T-cell (primary cell): ENCODE measurements around the gene C11orf98. TPM values are rescaled to one million over a fixed set of nuclear protein-coding genes. Genes with fewer than 3 reads are reported as not detected.

Experiments used
- ATAC-seq, 4 experiments: fragments of 200-7000 bp in 3 of 4; fragments of 150-1000 bp in 1 of 4; cut with Tn5 transposase; replicated peaks in 1 of 4; 1 replicate in 3 of 4; 2 replicates in 1 of 4; pipeline ENCODE4 v1.10.0; 2021; ENCODE audit warnings: moderate library complexity in 3 of 4, mild to moderate bottlenecking in 2 of 4, moderate number of reproducible peaks in 1 of 4
- CTCF ChIA-PET, 2 donors: fragments of 300-600 bp; sonication (Branson Sonifier 250); formaldehyde crosslinking; loops; one replicate each; lab custom pipeline; 2022; ENCODE audit warnings: antibody characterized with exemption in 2 of 2; lab: Charles Lee
- POLR2A ChIA-PET, 2 donors: fragments of 300-600 bp; sonication (Branson Sonifier 250); formaldehyde crosslinking; loops; one replicate each; lab custom pipeline; 2022; ENCODE audit warnings: antibody characterized with exemption in 2 of 2; lab: Charles Lee
- DNase-seq, 35 experiments: peaks; one replicate each; pipeline versions ENCODE4 v3.0.0 to v3.0.0-alpha.2; 2013 to 2023
- H3K27ac ChIP-seq: one replicate; pipeline ENCODE4 v1.5.1; 2013; ENCODE audit warnings: low read length
- H3K27me3 ChIP-seq, 2 experiments: replicated peaks in 1 of 2; 1 replicate in 1 of 2; 2 replicates in 1 of 2; pipeline versions ENCODE4 v1.6.1 to v1.7.0; 2013; ENCODE audit warnings: low read length in 1 of 2, mixed read lengths in 1 of 2; ENCODE audit not compliant: control insufficient read depth in 2 of 2, insufficient read depth in 2 of 2; ENCODE audit errors: extremely low read depth in 1 of 2
- H3K36me3 ChIP-seq, 2 donors: 1 replicate in 1 of 2; 2 replicates in 1 of 2; pipeline versions ENCODE4 v1.6.1 to v1.7.0; 2013; ENCODE audit warnings: low read length in 1 of 2; ENCODE audit not compliant: control insufficient read depth in 2 of 2, insufficient read depth in 1 of 2; ENCODE audit errors: extremely low read depth in 1 of 2
- H3K4me1 ChIP-seq, 2 experiments: 1 replicate in 1 of 2; 2 replicates in 1 of 2; pipeline versions ENCODE4 v1.6.1 to v1.7.0; 2013; ENCODE audit warnings: low read length in 2 of 2, mixed read lengths in 1 of 2; ENCODE audit not compliant: insufficient read depth in 2 of 2, control insufficient read depth in 1 of 2; ENCODE audit errors: extremely low read depth in 1 of 2
- H3K4me3 ChIP-seq, 2 donors: 1 replicate in 1 of 2; 2 replicates in 1 of 2; pipeline versions ENCODE4 v1.5.1 to v1.7.0; 2013; ENCODE audit warnings: mild to moderate bottlenecking in 2 of 2, low read length in 1 of 2, moderate library complexity in 1 of 2; ENCODE audit not compliant: control insufficient read depth in 1 of 2; ENCODE audit errors: extremely low read depth in 1 of 2
- H3K9me3 ChIP-seq: 2 replicates; pipeline ENCODE4 v1.7.0; 2013
- H3K27ac Mint-ChIP-seq, 2 donors: one replicate each; pipeline ENCODE4 v1.8.0; 2020 to 2021; ENCODE audit warnings: mild to moderate bottlenecking in 2 of 2, mixed read lengths in 2 of 2
- H3K27me3 Mint-ChIP-seq, 2 donors: one replicate each; pipeline ENCODE4 v1.8.0; 2021 to 2022; ENCODE audit warnings: mixed read lengths in 2 of 2
- H3K36me3 Mint-ChIP-seq: one replicate; pipeline ENCODE4 v1.8.0; 2021; ENCODE audit warnings: mixed read lengths
- H3K4me1 Mint-ChIP-seq, 3 donors: one replicate each; pipeline ENCODE4 v1.8.0; 2020 to 2022; ENCODE audit warnings: mixed read lengths in 3 of 3, mild to moderate bottlenecking in 1 of 3
- H3K4me3 Mint-ChIP-seq, 3 donors: one replicate each; pipeline ENCODE4 v1.8.0; 2020 to 2022; ENCODE audit warnings: mild to moderate bottlenecking in 3 of 3, mixed read lengths in 3 of 3, moderate library complexity in 3 of 3
- H3K9me3 Mint-ChIP-seq, 3 donors: one replicate each; pipeline ENCODE4 v1.8.0; 2020 to 2022; ENCODE audit warnings: mixed read lengths in 3 of 3
- WGBS: methylation state at CpG from one replicate; pipeline ENCODE4 v1.1.5; 2013; ENCODE audit warnings: missing lambda C conversion rate; ENCODE audit not compliant: insufficient coverage; 5-methylcytosine and 5-hydroxymethylcytosine counted together
- total RNA-seq, 35 experiments: library from RNA in 6 of 35; stranded (reverse) in 6 of 35; fragments of 120-200 nt in 1 of 35; gene quantifications; one replicate each; pipeline versions ENCODE4 v1.2.1 to v1.2.4 and lab custom pipeline; 2013 to 2026

The C11orf98 gene
- total RNA-seq, 5 donors from 2014 or later (not counting 1 experiment from before 2014, with no cell fraction given) = 28.3 to 62.6 (median 54.8) TPM

DNA sequence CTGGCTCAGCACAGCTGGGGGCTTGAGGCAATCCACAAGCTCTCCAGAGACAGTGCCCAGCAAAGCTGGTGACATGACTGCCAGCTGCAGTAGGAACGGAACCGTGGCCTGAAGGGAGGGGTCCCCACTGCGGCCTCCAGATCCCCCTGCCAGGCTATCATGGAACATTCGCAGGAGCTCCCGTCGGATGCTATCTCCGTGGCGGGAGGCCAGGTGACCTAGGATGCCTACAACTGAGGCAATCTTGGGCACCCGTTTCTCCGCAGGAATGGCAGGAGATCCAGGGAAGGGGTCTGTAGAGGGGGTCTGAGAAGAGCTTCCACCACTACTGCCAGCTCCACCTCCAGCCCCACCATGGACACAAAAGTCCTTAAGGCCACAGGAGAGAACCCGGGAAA is 16.0 kb downstream of the C11orf98 start:
- POLR2A ChIA-PET = interaction anchor here (0.6 to 1.2 kb wide), 5 partner anchors 11 to 75 kb away, joined by 3 to 6 read pairs (median 3); partner anchors contain the start of genes C11orf98 (in 1 of the 2), CSKMT (in 1 of the 2) and EEF1G (in 1 of the 2)
- Histone ChIP-seq H3K4me1 (peaks cover 16 to 65% of the 10 kb centered on the region in 2 experiments), H3K9me3 (no peaks in the 10 kb centered on the region), H3K36me3 (peaks cover 9 to 33% of the 10 kb centered on the region in 2 donors), H3K27ac (no peak overlapping the region), H3K27me3 (no peaks in the 10 kb centered on the region), H3K4me3 (no peak overlapping the region)
- WGBS = 98% methylated on average over 6 of the region's 11 CpGs
- no peak for DNase-seq
- H3K27me3 Mint-ChIP-seq = no peaks in the 10 kb centered on the region
- CTCF ChIA-PET = no interaction called here
- H3K4me3 Mint-ChIP-seq = no peak overlapping the region
- peaks cover 7% of the 10 kb centered on the region for H3K36me3 Mint-ChIP-seq
- no peak for ATAC-seq
- H3K4me1 Mint-ChIP-seq = peaks cover 42 to 46% (median 43%) of the 10 kb centered on the region in 3 donors
- H3K27ac Mint-ChIP-seq = no peak overlapping the region
- no peaks in the 10 kb centered on the region for H3K9me3 Mint-ChIP-seq

GRCh38 chr11:62648185-62648966 is 16.6 kb downstream of the C11orf98 start:
- H3K4me3 Mint-ChIP-seq = no peak overlapping the region
- Histone ChIP-seq H3K4me1 (peaks cover 16 to 60% of the 10 kb centered on the region in 2 experiments), H3K27me3 (no peaks in the 10 kb centered on the region), H3K4me3 (no peak overlapping the region), H3K27ac (no peak overlapping the region), H3K36me3 (peaks cover 9 to 34% of the 10 kb centered on the region in 2 donors), H3K9me3 (no peaks in the 10 kb centered on the region)
- no peaks in the 10 kb centered on the region for H3K27me3 Mint-ChIP-seq
- ATAC-seq = no peak
- peaks cover 7% of the 10 kb centered on the region for H3K36me3 Mint-ChIP-seq
- no peaks in the 10 kb centered on the region for H3K9me3 Mint-ChIP-seq
- ChIA-PET POLR2A (interaction anchor here (0.8 to 1.2 kb wide), 2 partner anchors 26 to 75 kb away, joined by 3 read pairs; partner anchors contain the start of gene EEF1G (in 1 of the 2)), CTCF (no interaction called here)
- DNase-seq = no peak
- H3K27ac Mint-ChIP-seq = no peak overlapping the region
- peaks cover 38 to 42% (median 40%) of the 10 kb centered on the region in 3 donors for H3K4me1 Mint-ChIP-seq
- WGBS = 96% methylated on average over 18 of the region's 24 CpGs

DNA sequence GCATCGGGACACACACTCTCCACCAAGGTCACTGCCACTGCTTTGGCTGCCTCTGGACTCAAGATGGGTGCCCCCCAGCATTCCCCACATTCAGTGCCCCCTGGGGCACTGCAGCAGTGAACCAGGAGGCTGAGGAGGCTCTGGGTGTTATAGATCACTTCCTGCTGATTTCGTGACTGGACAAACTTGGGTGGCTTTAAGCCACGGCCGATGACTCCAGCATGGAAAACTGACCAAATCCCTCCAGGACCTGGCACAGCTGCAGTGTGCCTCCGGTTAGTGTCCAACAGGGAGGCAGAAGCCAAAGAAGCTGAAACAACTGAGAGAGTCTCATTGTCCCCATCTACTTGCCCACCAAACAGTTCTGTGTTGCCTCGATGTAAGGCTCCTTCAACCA is 17.4 kb downstream of the C11orf98 start:
- Mint-ChIP-seq H3K27me3 (no peaks in the 10 kb centered on the region), H3K9me3 (no peaks in the 10 kb centered on the region), H3K4me3 (no peak overlapping the region), H3K36me3 (peaks cover 7% of the 10 kb centered on the region), H3K4me1 (peaks cover 34 to 42% (median 40%) of the 10 kb centered on the region in 3 donors), H3K27ac (no peak overlapping the region)
- CTCF ChIA-PET = no interaction called here
- POLR2A ChIA-PET = interaction anchor here (1.2 to 2.4 kb wide), 2 partner anchors 17 to 25 kb away, joined by 3 to 34 read pairs; partner anchors contain the start of genes C11orf98 (in 1 of the 2) and CSKMT (in 1 of the 2)
- Histone ChIP-seq H3K9me3 (no peaks in the 10 kb centered on the region), H3K36me3 (peaks cover 9 to 37% of the 10 kb centered on the region in 2 donors), H3K27me3 (no peaks in the 10 kb centered on the region), H3K4me3 (no peak overlapping the region), H3K27ac (no peak overlapping the region), H3K4me1 (peaks cover 16 to 55% of the 10 kb centered on the region in 2 experiments)
- DNase-seq = no peak
- WGBS = 91% methylated on average over 6 of the region's 6 CpGs
- ATAC-seq = no peak

DNA sequence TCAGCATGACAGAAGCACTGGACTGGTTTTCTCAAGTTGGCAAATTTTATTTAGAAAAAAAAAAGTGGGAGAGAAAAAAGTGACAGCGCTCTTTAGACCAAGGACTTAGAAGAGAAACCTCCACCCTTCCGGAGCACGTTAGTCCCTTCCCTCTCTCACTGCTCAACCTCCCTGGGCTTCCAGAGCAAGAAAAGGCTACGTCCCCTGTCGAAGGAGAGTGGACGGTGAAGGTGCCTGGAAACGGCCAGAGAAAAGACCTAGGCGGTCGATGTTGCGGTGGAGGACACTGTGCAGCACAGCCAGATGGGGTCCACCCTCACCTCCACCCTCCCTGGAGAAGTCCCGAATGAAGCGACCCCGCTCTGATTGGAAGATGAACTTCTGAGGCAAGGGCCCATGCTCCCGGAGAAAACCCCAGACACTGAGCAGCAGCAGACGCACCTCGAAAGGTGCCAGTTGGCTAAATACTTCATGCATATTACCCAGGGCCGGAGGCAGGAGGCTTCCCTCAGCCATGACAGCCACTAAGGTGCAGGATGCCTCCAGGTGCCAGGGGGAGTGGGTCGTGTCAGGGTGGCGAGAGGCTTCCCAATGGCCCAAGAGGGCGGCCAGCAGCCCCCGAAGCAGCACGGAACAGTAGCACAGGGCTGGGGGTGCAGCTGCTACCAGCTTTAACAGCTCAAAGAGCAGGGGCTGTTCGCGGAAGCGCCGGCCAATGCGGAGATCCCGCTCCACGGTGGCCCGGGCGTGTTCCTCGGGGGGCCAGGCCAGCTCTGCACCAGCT is 18.0 kb downstream of the C11orf98 start:
- ChIA-PET CTCF (interaction anchor here (0.6 to 1.7 kb wide), 3 partner anchors 18 to 258 kb away, joined by 4 to 7 read pairs (median 7); partner anchors contain the start of genes C11orf98 (in 1 of the 2) and CSKMT (in 1 of the 2)), POLR2A (interaction anchor here in 1 of 2 donors (0.6 to 2.4 kb wide), 4 partner anchors 18 to 73 kb away, joined by 5 to 34 read pairs (median 8); partner anchors contain the start of genes C11orf98, CSKMT and EEF1G)
- 83% methylated on average over 26 of the region's 32 CpGs for WGBS
- Histone ChIP-seq H3K9me3 (no peaks in the 10 kb centered on the region), H3K4me1 (peaks cover 14 to 49% of the 10 kb centered on the region in 2 experiments), H3K27ac (peak overlapping the region; percentile 38), H3K27me3 (no peaks in the 10 kb centered on the region), H3K36me3 (peaks cover 9 to 38% of the 10 kb centered on the region in 2 donors), H3K4me3 (peak overlapping the region in 1 of 2 donors; percentile 100)
- peak overlapping the region; percentile 93 to 96 for H3K27ac Mint-ChIP-seq
- H3K27me3 Mint-ChIP-seq = no peaks in the 10 kb centered on the region
- H3K36me3 Mint-ChIP-seq = peaks cover 7% of the 10 kb centered on the region
- no peaks in the 10 kb centered on the region for H3K9me3 Mint-ChIP-seq
- H3K4me3 Mint-ChIP-seq = peak overlapping the region; percentile 95 to 98 (median 97)
- no peak for ATAC-seq
- peaks cover 28 to 39% (median 36%) of the 10 kb centered on the region in 3 donors for H3K4me1 Mint-ChIP-seq
- no peak for DNase-seq

DNA sequence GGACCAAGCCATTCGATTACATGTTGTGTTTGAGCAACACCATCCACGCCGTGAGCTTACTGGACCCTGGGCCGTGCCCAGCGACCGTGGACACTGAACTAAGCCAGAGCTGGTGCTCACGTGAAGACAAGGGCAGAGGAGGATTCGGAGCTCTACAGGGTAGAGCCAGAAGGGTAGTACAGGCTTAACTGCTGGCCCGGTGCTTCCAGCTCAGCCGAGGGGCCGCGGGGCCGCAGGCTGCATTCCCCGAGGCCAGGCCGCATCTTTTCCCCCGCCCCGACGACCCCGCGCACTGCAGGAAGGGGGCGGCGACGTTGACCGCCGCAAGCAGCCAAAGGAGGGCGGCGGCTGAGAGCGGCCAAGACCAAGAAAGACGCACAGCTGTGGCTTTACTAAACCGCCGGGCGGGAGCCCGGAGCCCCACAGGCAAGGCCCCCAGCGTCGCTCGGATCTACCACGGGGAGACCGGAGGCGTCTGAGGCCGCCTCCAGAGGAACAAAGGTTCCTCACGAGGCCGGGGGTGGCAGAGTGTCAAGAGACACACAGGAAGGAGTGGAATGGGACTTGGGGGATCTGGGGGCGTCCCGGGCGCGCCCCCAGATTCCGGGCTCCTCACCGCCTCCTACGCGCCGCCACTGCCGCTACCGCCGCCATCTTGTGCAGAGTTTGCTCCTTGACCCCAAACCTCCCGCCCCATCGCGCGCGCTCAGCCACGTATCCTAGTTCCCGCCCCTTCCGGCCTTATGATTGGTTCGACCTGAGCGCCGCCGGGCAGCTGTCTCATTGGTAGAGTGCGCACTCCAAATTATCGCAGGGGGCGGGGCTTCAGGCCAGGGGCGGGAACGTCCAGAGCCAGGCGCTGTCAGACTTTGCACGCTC is 18.8 kb downstream of the C11orf98 start, which contains the start of gene GANAB:
Gene GANAB (minus strand): TSS at position 668 of the 879 bp plus-strand sequence. CDS start 14 bp downstream, at position 654.
- peak; percentile 98 to 99 (median 98) for ATAC-seq
- ChIA-PET POLR2A (interaction anchor here (0.6 to 2.4 kb wide), 7 partner anchors 9 to 83 kb away, joined by 3 to 34 read pairs (median 5); partner anchors contain the start of genes C11orf98 (in 2 of the 2), CSKMT (in 2 of the 2) and EEF1G (in 1 of the 2)), CTCF (interaction anchor here (0.6 to 1.7 kb wide), 5 partner anchors 19 to 257 kb away, joined by 3 to 7 read pairs (median 4); partner anchors contain the start of genes C11orf98 (in 1 of the 2) and CSKMT (in 1 of the 2))
- Histone ChIP-seq H3K36me3 (peaks cover 9 to 38% of the 10 kb centered on the region in 2 donors), H3K4me1 (peaks cover 11 to 47% of the 10 kb centered on the region in 2 experiments), H3K27me3 (no peaks in the 10 kb centered on the region), H3K27ac (peak within 1 kb of the TSS; percentile 94), H3K4me3 (peak within 1 kb of the TSS; percentile 95 to 100), H3K9me3 (no peaks in the 10 kb centered on the region)
- H3K9me3 Mint-ChIP-seq = no peaks in the 10 kb centered on the region
- no peaks in the 10 kb centered on the region for H3K27me3 Mint-ChIP-seq
- peaks cover 27 to 39% (median 36%) of the 10 kb centered on the region in 3 donors for H3K4me1 Mint-ChIP-seq
- peak within 1 kb of the TSS; percentile 93 to 96 for H3K27ac Mint-ChIP-seq
- peak; percentile 96 to 100 (median 99) for DNase-seq
- WGBS = under 1% methylated on average over 62 of the region's 73 CpGs
- H3K36me3 Mint-ChIP-seq = peaks cover 7% of the 10 kb centered on the region
- peak within 1 kb of the TSS; percentile 95 to 98 (median 97) for H3K4me3 Mint-ChIP-seq
